Gastroesophageal sphincter (tissue), 3 donors: ENCODE data around the gene F11.

Experiments
- CTCF ChIP-seq, 4 experiments: fragments of 200-600 bp in 2 of 4; fragments of 450-650 bp in 2 of 4; sonication (generic) in 1 of 4; IDR thresholded peaks; one replicate each; pipeline ENCODE4 v1.5.1; 2017 to 2019; ENCODE audit warnings: antibody characterized with exemption in 4 of 4, mild to moderate bottlenecking in 2 of 4, moderate library complexity in 2 of 4
- POLR2A ChIP-seq, 2 donors: fragments of 450-650 bp; IDR thresholded peaks; one replicate each; pipeline ENCODE4 v1.6.1; 2017; ENCODE audit warnings: antibody characterized with exemption in 2 of 2, mild to moderate bottlenecking in 2 of 2, moderate library complexity in 1 of 2
- POLR2AphosphoS5 ChIP-seq: sonication (generic); formaldehyde crosslinking; IDR thresholded peaks from one replicate; pipeline ENCODE4 v1.6.1; 2017; ENCODE audit warnings: antibody characterized with exemption

GRCh38 chr4:186304216-186304615 is 38.2 kb downstream of the F11 start:
- no peak for TF ChIP-seq POLR2A (IDR thresholded peaks at IDR 0.05)
- no peak for TF ChIP-seq POLR2AphosphoS5
- TF ChIP-seq CTCF (IDR thresholded peaks at IDR 0.05), result no peak
